ENCODE data around the gene DDX41.

GRCh38 chr5:177554474-177555111 lies 37.8 kb upstream of the DDX41 start, which contains the start of gene FAM193B:
- TF ChIP-seq EP300 (IDR thresholded peaks at IDR 0.05): peak in 1 of 4 donors; percentile 4
- TF ChIP-seq CTCF (IDR thresholded peaks at IDR 0.05): peak in 1 of 4 experiments; percentile 13
- peak in 3 of 4 donors; percentile 64 to 69 (median 66) for TF ChIP-seq POLR2AphosphoS5 (IDR thresholded peaks at IDR 0.05)
- TF ChIP-seq POLR2A (IDR thresholded peaks at IDR 0.05): no peak

Measured in sigmoid colon (tissue), 4 donors.